ENCODE data around the gene KIF1B.
"Not testable (repeated sequence)": the region's sequence is repeated elsewhere in the genome, so short reads cannot be mapped to it uniquely, and the experiment has no call there.

KIF1B gene

DNA sequence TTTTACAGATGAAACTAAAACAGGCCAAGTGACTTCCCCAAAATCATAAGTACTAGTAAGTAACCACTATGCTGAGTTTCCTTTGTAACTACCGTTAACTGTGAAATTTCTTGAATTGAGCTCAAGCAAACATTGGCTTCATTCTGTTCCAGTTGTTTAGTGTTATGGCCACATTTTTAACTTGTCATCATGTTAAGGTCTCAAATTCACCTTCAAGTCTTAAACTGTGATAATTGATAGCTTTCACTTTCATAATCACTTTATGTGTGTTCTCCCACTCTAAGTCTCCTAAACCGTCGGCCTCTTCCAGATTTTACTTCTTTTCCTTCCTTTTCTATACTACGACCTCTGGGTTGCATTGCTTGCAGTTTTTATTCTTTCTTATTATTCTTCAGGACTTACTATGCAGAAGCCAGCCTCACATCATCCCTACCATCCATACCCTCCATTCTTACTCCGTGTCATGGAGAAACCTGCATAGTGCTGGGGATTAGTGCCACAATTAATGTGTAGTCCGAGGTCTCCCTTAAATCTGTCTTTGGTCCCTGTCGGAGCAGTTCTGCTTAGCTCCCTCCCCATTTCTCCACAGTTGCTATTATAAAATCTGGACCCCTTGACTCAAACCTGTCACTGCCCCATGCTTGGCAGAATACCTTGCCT is 5.8 kb downstream of the KIF1B start:
- Histone ChIP-seq H3K36me3 (ENCODE audit: control insufficient read depth, insufficient read depth, low read length) (no peaks in the 10 kb centered on the region), H3K27ac (ENCODE audit: low read depth, low read length) (no peak overlapping the region), H3K27me3 (ENCODE audit: control insufficient read depth, insufficient read depth, low read length) (no peaks in the 10 kb centered on the region), H3K4me3 (ENCODE audit: low read depth, low read length) (no peak overlapping the region), H3K9ac (ENCODE audit: low read depth, low read length) (no peak overlapping the region), H3K4me1 (ENCODE audit: control insufficient read depth, insufficient read depth, low read length) (peaks cover 10% of the 10 kb centered on the region), H3K9me3 (ENCODE audit: control insufficient read depth, insufficient read depth, low read length) (no peaks in the 10 kb centered on the region)

DNA sequence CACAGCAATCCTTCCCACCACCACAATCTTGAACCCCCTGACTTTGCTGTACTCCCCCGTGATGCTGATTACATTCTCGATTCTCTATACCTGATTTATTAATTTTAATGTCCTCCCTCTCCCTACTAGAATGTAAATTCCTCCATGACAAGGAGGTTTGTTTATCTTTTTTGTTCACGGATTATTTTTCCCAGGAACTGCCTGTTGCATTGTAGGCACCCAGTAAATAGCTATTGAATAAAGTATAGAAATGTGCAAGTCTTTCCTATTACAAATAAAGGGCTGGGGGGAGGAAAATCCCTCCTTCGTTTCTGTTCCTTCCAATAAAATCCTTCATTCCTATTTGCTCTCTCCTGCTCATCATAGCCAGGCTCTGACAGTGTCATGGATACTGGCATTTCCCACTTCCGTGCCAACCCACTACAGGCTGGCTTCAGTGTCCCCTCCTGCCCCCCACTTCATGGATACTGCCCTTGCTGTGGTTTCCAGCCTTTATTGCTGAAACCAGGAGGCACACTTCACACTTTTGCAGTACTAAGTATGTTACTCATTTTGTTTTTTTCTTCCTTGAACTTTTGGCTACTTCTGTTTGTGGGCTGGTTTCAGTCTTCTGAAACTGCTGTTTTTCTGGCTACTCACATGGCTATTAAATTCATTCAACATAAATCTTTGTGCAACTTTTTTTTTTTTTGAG is 7.5 kb downstream of the KIF1B start:
- Histone ChIP-seq H3K27me3 (ENCODE audit: control insufficient read depth, insufficient read depth, low read length) (no peaks in the 10 kb centered on the region), H3K9ac (ENCODE audit: low read depth, low read length) (no peak overlapping the region), H3K4me3 (ENCODE audit: low read depth, low read length) (no peak overlapping the region), H3K36me3 (ENCODE audit: control insufficient read depth, insufficient read depth, low read length) (no peaks in the 10 kb centered on the region), H3K9me3 (ENCODE audit: control insufficient read depth, insufficient read depth, low read length) (no peaks in the 10 kb centered on the region), H3K27ac (ENCODE audit: low read depth, low read length) (no peak overlapping the region), H3K4me1 (ENCODE audit: control insufficient read depth, insufficient read depth, low read length) (peaks cover 4% of the 10 kb centered on the region)

DNA sequence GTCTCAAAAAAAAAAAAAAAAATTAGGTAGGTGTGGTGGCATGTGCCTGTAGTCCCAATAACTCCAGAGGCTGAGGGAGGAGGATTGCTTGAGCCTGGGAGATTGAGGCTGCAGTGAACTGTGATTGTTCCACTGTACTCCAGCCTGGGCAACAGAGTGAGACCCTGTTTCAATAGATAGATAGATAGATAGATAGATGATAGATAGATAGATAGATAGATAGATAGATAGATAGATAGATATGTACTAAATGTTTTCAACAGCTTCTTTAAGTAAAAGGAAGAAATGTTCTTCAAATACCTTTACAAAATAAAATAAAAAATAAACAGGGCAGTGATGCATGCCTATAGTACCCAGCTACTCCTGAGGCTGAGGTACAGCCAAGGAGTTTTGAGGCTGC is 9.8 kb downstream of the KIF1B start:
- H3K4me3 ChIP-seq (ENCODE audit: low read depth, low read length): no peak overlapping the region
- H3K27ac ChIP-seq (ENCODE audit: low read depth, low read length): no peak overlapping the region
- no peaks in the 10 kb centered on the region for H3K27me3 ChIP-seq (ENCODE audit: control insufficient read depth, insufficient read depth, low read length)
- no peaks in the 10 kb centered on the region for H3K4me1 ChIP-seq (ENCODE audit: control insufficient read depth, insufficient read depth, low read length)
- no peaks in the 10 kb centered on the region for H3K36me3 ChIP-seq (ENCODE audit: control insufficient read depth, insufficient read depth, low read length)
- no peaks in the 10 kb centered on the region for H3K9me3 ChIP-seq (ENCODE audit: control insufficient read depth, insufficient read depth, low read length)
- H3K9ac ChIP-seq (ENCODE audit: low read depth, low read length): no peak overlapping the region

- H3K27ac ChIP-seq (ENCODE audit: low read depth, low read length); H3K9me3 ChIP-seq (ENCODE audit: control insufficient read depth, insufficient read depth, low read length); H3K4me3 ChIP-seq (ENCODE audit: low read depth, low read length); H3K4me1 ChIP-seq (ENCODE audit: control insufficient read depth, insufficient read depth, low read length); H3K9ac ChIP-seq (ENCODE audit: low read depth, low read length); H3K27me3 ChIP-seq (ENCODE audit: control insufficient read depth, insufficient read depth, low read length); H3K36me3 ChIP-seq (ENCODE audit: control insufficient read depth, insufficient read depth, low read length): not testable (repeated sequence)
Observed at GRCh38 chr1:10220657-10221056, 10.3 kb downstream of the KIF1B start.

DNA sequence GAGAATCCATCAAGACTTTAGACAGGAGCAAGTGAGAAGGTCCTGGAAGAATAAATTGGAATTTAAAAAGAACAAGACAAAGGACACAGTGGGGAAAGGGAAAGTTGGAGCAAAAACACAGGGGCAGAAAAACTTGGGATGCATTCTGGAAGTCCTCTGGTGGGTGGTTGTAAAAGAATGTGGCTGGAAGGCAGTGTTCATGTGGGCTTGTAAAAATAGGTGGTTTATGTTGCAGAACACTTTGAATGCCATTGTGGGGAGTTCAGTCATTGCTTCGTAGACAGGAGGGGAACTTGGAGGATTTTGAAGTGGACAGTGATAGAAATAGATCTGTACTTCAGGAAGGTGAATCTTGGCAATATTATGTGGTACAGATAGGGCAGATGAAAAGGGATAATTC is 15.2 kb downstream of the KIF1B start:
- H3K9me3 ChIP-seq (ENCODE audit: control insufficient read depth, insufficient read depth, low read length): no peaks in the 10 kb centered on the region
- H3K36me3 ChIP-seq (ENCODE audit: control insufficient read depth, insufficient read depth, low read length): no peaks in the 10 kb centered on the region
- no peak overlapping the region for H3K9ac ChIP-seq (ENCODE audit: low read depth, low read length)
- no peaks in the 10 kb centered on the region for H3K27me3 ChIP-seq (ENCODE audit: control insufficient read depth, insufficient read depth, low read length)
- peaks cover 6% of the 10 kb centered on the region; the same call in 1 of the 2 replicates for H3K4me1 ChIP-seq (ENCODE audit: control insufficient read depth, insufficient read depth, low read length)
- no peak overlapping the region for H3K27ac ChIP-seq (ENCODE audit: low read depth, low read length)
- no peak overlapping the region for H3K4me3 ChIP-seq (ENCODE audit: low read depth, low read length)

GRCh38 chr1:10228528-10228927 is 18.2 kb downstream of the KIF1B start:
- no peak overlapping the region for H3K9ac ChIP-seq (ENCODE audit: low read depth, low read length)
- peaks cover 6% of the 10 kb centered on the region; the same call in 1 of the 2 replicates for H3K4me1 ChIP-seq (ENCODE audit: control insufficient read depth, insufficient read depth, low read length)
- no peaks in the 10 kb centered on the region for H3K27me3 ChIP-seq (ENCODE audit: control insufficient read depth, insufficient read depth, low read length)
- no peak overlapping the region for H3K4me3 ChIP-seq (ENCODE audit: low read depth, low read length)
- H3K27ac ChIP-seq (ENCODE audit: low read depth, low read length): no peak overlapping the region
- no peaks in the 10 kb centered on the region for H3K36me3 ChIP-seq (ENCODE audit: control insufficient read depth, insufficient read depth, low read length)
- no peaks in the 10 kb centered on the region for H3K9me3 ChIP-seq (ENCODE audit: control insufficient read depth, insufficient read depth, low read length)

DNA sequence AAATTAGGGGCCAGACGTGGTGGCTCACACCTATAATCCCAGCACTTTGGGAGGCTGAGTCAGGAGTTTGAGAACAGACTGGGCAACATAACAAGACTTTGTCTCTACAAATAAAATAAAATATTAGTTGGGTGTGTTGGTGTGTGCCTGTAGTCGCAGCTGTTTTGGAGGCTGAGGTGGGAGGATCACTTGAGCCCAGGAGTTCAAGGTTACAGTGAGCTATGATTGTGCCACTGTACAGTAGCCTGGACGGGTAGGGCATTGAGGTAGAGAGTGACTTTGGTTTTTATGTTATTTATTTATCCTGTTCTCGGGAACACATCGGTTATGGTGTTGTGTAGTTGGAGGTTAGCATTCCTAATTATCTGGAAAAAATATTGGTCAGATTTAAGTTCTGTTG is 19.5 kb downstream of the KIF1B start:
- Histone ChIP-seq H3K9ac (ENCODE audit: low read depth, low read length) (no peak overlapping the region), H3K4me1 (ENCODE audit: control insufficient read depth, insufficient read depth, low read length) (peaks cover 6% of the 10 kb centered on the region; the same call in 1 of the 2 replicates), H3K4me3 (ENCODE audit: low read depth, low read length) (no peak overlapping the region), H3K9me3 (ENCODE audit: control insufficient read depth, insufficient read depth, low read length) (no peaks in the 10 kb centered on the region), H3K27me3 (ENCODE audit: control insufficient read depth, insufficient read depth, low read length) (no peaks in the 10 kb centered on the region), H3K27ac (ENCODE audit: low read depth, low read length) (no peak overlapping the region), H3K36me3 (ENCODE audit: control insufficient read depth, insufficient read depth, low read length) (peaks cover 3% of the 10 kb centered on the region)

DNA sequence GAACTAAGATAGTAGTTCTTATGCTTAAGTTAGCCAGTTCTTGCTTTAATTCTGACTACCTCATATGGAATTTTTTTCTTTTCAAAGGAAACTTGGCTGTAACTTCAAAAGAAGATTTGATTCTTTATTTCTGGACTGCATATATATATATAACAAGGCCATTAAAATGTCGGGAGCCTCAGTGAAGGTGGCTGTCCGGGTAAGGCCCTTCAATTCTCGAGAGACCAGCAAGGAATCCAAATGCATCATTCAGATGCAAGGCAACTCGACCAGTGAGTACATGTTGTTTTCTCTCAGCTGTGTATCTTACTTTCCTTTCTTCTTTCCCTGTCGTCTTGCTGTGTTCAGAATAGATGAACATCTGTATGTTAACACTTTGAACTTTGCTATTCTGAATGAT is 21.8 kb downstream of the KIF1B start:
- Histone ChIP-seq H3K27me3 (ENCODE audit: control insufficient read depth, insufficient read depth, low read length) (no peaks in the 10 kb centered on the region), H3K27ac (ENCODE audit: low read depth, low read length) (no peak overlapping the region), H3K9ac (ENCODE audit: low read depth, low read length) (no peak overlapping the region), H3K4me1 (ENCODE audit: control insufficient read depth, insufficient read depth, low read length) (peaks cover 6% of the 10 kb centered on the region; the same call in 1 of the 2 replicates), H3K9me3 (ENCODE audit: control insufficient read depth, insufficient read depth, low read length) (no peaks in the 10 kb centered on the region), H3K4me3 (ENCODE audit: low read depth, low read length) (no peak overlapping the region), H3K36me3 (ENCODE audit: control insufficient read depth, insufficient read depth, low read length) (peaks cover 13% of the 10 kb centered on the region)

GRCh38 chr1:10236405-10237156 is 26.2 kb downstream of the KIF1B start:
- Histone ChIP-seq H3K36me3 (ENCODE audit: control insufficient read depth, insufficient read depth, low read length) (peaks cover 17% of the 10 kb centered on the region), H3K27me3 (ENCODE audit: control insufficient read depth, insufficient read depth, low read length) (no peaks in the 10 kb centered on the region), H3K9ac (ENCODE audit: low read depth, low read length) (no peak overlapping the region), H3K27ac (ENCODE audit: low read depth, low read length) (no peak overlapping the region), H3K9me3 (ENCODE audit: control insufficient read depth, insufficient read depth, low read length) (no peaks in the 10 kb centered on the region), H3K4me3 (ENCODE audit: low read depth, low read length) (no peak overlapping the region), H3K4me1 (ENCODE audit: control insufficient read depth, insufficient read depth, low read length) (no peaks in the 10 kb centered on the region)

- H3K27ac ChIP-seq (ENCODE audit: low read depth, low read length): no peak overlapping the region
Observed at GRCh38 chr1:10237157-10237539, 26.8 kb downstream of the KIF1B start.

GRCh38 chr1:10242135-10242534 is 31.8 kb downstream of the KIF1B start:
- H3K9me3 ChIP-seq (ENCODE audit: control insufficient read depth, insufficient read depth, low read length): no peaks in the 10 kb centered on the region
- peaks cover 4% of the 10 kb centered on the region; the same call in 1 of the 2 replicates for H3K36me3 ChIP-seq (ENCODE audit: control insufficient read depth, insufficient read depth, low read length)
- no peak overlapping the region for H3K9ac ChIP-seq (ENCODE audit: low read depth, low read length)
- no peaks in the 10 kb centered on the region for H3K4me1 ChIP-seq (ENCODE audit: control insufficient read depth, insufficient read depth, low read length)
- no peaks in the 10 kb centered on the region for H3K27me3 ChIP-seq (ENCODE audit: control insufficient read depth, insufficient read depth, low read length)
- no peak overlapping the region for H3K27ac ChIP-seq (ENCODE audit: low read depth, low read length)
- no peak overlapping the region for H3K4me3 ChIP-seq (ENCODE audit: low read depth, low read length)

More at GRCh38 chr1:10237157-10237539, 26.8 kb downstream of the KIF1B start:
- no peaks in the 10 kb centered on the region for H3K9me3 ChIP-seq (ENCODE audit: control insufficient read depth, insufficient read depth, low read length)
- peaks cover 17% of the 10 kb centered on the region for H3K36me3 ChIP-seq (ENCODE audit: control insufficient read depth, insufficient read depth, low read length)
- no peak overlapping the region for H3K4me3 ChIP-seq (ENCODE audit: low read depth, low read length)
- H3K9ac ChIP-seq (ENCODE audit: low read depth, low read length): no peak overlapping the region
- no peaks in the 10 kb centered on the region for H3K27me3 ChIP-seq (ENCODE audit: control insufficient read depth, insufficient read depth, low read length)
- H3K4me1 ChIP-seq (ENCODE audit: control insufficient read depth, insufficient read depth, low read length): no peaks in the 10 kb centered on the region
